Cardiac fibroblast (primary cell): ENCODE measurements around the gene DYSF.
"Not testable (repeated sequence)": the region's sequence is repeated elsewhere in the genome, so short reads cannot be mapped to it uniquely, and the experiment has no call there.

Experiments
- DNase-seq, 2 donors: peaks; one replicate each; pipeline versions ENCODE4 v3.0.0 to v3.0.0-alpha.2; 2010; ENCODE audit warnings: low read depth in 2 of 2
- H3K4me3 ChIP-seq, 2 donors: replicated peaks in 1 of 2; 1 replicate in 1 of 2; 2 replicates in 1 of 2; pipeline ENCODE4 v1.5.1; 2011; ENCODE audit warnings: low read depth in 2 of 2, low read length in 2 of 2, mild to moderate bottlenecking in 2 of 2, moderate library complexity in 1 of 2
- CTCF ChIP-seq: IDR thresholded peaks from one replicate; pipeline ENCODE4 v1.5.1; 2011; ENCODE audit warnings: low read depth, mild to moderate bottlenecking, low read length, inconsistent platforms

The DYSF gene

GRCh38 chr2:71655498-71655897 is 202.1 kb downstream of the DYSF start:
- DNase-seq: no peak
- H3K4me3 ChIP-seq: no peak overlapping the region
- no peak for TF ChIP-seq CTCF

GRCh38 chr2:71658256-71658655 is 204.9 kb downstream of the DYSF start:
- H3K4me3 ChIP-seq, DNase-seq: not testable (repeated sequence)

- DNase-seq: no peak
- no peak overlapping the region for H3K4me3 ChIP-seq
- no peak for TF ChIP-seq CTCF
Measured at GRCh38 chr2:71658771-71659170, 205.4 kb downstream of the DYSF start.

GRCh38 chr2:71659868-71660518 is 206.6 kb downstream of the DYSF start:
- no peak overlapping the region for H3K4me3 ChIP-seq
- TF ChIP-seq CTCF: no peak
- no peak for DNase-seq

GRCh38 chr2:71661782-71662181 is 208.4 kb downstream of the DYSF start:
- no peak overlapping the region for H3K4me3 ChIP-seq
- DNase-seq: no peak
- no peak for TF ChIP-seq CTCF

GRCh38 chr2:71662665-71663394 is 209.5 kb downstream of the DYSF start:
- no peak for DNase-seq
- H3K4me3 ChIP-seq: no peak overlapping the region
- no peak for TF ChIP-seq CTCF

- TF ChIP-seq CTCF: no peak
- H3K4me3 ChIP-seq: no peak overlapping the region
- no peak for DNase-seq
Measured at GRCh38 chr2:71664161-71664560, 210.8 kb downstream of the DYSF start.
